Sigmoid colon (tissue), 7 donors: ENCODE data around the gene MRPS14. TPM values are rescaled to one million over a fixed set of nuclear protein-coding genes. Genes with fewer than 3 reads are reported as not detected.

ENCODE experiments used
- DNase-seq: peaks from one replicate; pipeline ENCODE4 v3.0.0-alpha.2; 2019
- H3K27ac ChIP-seq, 4 donors: fragments of 200-600 bp; sonication (generic); one replicate each; pipeline ENCODE4 v1.5.1; 2016 to 2019; ENCODE audit warnings: mild to moderate bottlenecking in 1 of 4
- H3K27me3 ChIP-seq, 3 donors: fragments of 200-600 bp; sonication (generic); one replicate each; pipeline ENCODE4 v1.5.1; 2019; ENCODE audit warnings: mild to moderate bottlenecking in 1 of 3
- H3K36me3 ChIP-seq, 4 donors: fragments of 200-600 bp; sonication (generic); one replicate each; pipeline ENCODE4 v1.5.1; 2016 to 2019
- H3K4me1 ChIP-seq, 4 donors: fragments of 200-600 bp; sonication (generic); one replicate each; pipeline ENCODE4 v1.5.1; 2017 to 2019
- H3K4me3 ChIP-seq, 4 donors: fragments of 200-600 bp; sonication (generic); one replicate each; pipeline ENCODE4 v1.5.1; 2017 to 2019; ENCODE audit warnings: mild to moderate bottlenecking in 2 of 4, moderate library complexity in 1 of 4
- H3K9me3 ChIP-seq, 4 donors: fragments of 200-600 bp in 3 of 4; sonication (generic) in 3 of 4; one replicate each; pipeline versions ENCODE4 v1.5.1 to v1.6.1; 2013 to 2019
- CTCF ChIP-seq, 4 experiments: fragments of 450-650 bp in 3 of 4; fragments of 200-600 bp in 1 of 4; IDR thresholded peaks; one replicate each; pipeline ENCODE4 v1.5.1; 2016 to 2019; ENCODE audit warnings: antibody characterized with exemption in 4 of 4, mild to moderate bottlenecking in 3 of 4, moderate library complexity in 2 of 4
- EP300 ChIP-seq, 4 donors: sonication (generic); formaldehyde crosslinking; IDR thresholded peaks; one replicate each; pipeline ENCODE4 v1.6.1; 2017; ENCODE audit warnings: antibody characterized with exemption in 4 of 4
- POLR2A ChIP-seq, 2 donors: fragments of 450-650 bp; IDR thresholded peaks; one replicate each; pipeline ENCODE4 v1.6.1; 2016; ENCODE audit warnings: antibody characterized with exemption in 2 of 2, mild to moderate bottlenecking in 2 of 2, moderate library complexity in 2 of 2
- POLR2AphosphoS5 ChIP-seq, 4 donors: sonication (generic); formaldehyde crosslinking; IDR thresholded peaks; one replicate each; pipeline ENCODE4 v1.6.1; 2017; ENCODE audit warnings: antibody characterized with exemption in 4 of 4
- WGBS, 2 donors: extraction: QIAGEN DNeasy Blood & Tissue Kit; methylation state at CpG; one replicate each; pipeline ENCODE4 v1.1.7; 2013; 5-methylcytosine and 5-hydroxymethylcytosine counted together
- intact Hi-C: fragments of 100-400 bp; cut with DNase I; formaldehyde crosslinking; loops from one replicate; pipeline ENCODE4 v1.15.1; 2023
- polyA plus RNA-seq, 3 donors: library from polyadenylated mRNA; stranded (reverse); fragments of 200-250 nt; gene quantifications; one replicate each; pipeline ENCODE4 v1.2.3, GENCODE V29; 2013
- total RNA-seq, 4 donors: library from RNA; depleted of rRNA; stranded (reverse); fragments of >200 nt; gene quantifications; one replicate each; pipeline ENCODE4 v1.1.0, GENCODE V29; 2016
- donor health status: healthy with polysubstance abuse.
- donor health status: Bipolar disorder and iron deficiency.
- donor health status: healthy.

Gene MRPS14
- total and polyA plus RNA-seq, 7 donors = 17.5 to 36.0 (median 27.8) TPM

GRCh38 chr1:175067362-175068106, 44.3 kb upstream of the MRPS14 start, which contains the start of gene TNN:
TSS of gene TNN (plus strand) at chr1:175067833. CDS start at chr1:175077419, 9,586 bp downstream.
- no peak within 1 kb of the TSS for H3K27ac ChIP-seq
- H3K4me3 ChIP-seq = no peak within 1 kb of the TSS
- H3K36me3 ChIP-seq = no peaks in the 10 kb centered on the region
- WGBS, 2 donors = 62 to 66% methylated on average over 9 of the region's 9 CpGs
- H3K9me3 ChIP-seq = no peaks in the 10 kb centered on the region
- peaks cover 0 to 11% (median 11%) of the 10 kb centered on the region in 4 donors for H3K4me1 ChIP-seq
- H3K27me3 ChIP-seq = no peaks in the 10 kb centered on the region
- intact Hi-C loops = no loop called here
- DNase-seq = no peak
- no peak for TF ChIP-seq EP300 (IDR thresholded peaks at IDR 0.05)
- TF ChIP-seq POLR2A (IDR thresholded peaks at IDR 0.05) = no peak
- TF ChIP-seq CTCF (IDR thresholded peaks at IDR 0.05) = no peak
- TF ChIP-seq POLR2AphosphoS5 (IDR thresholded peaks at IDR 0.05) = no peak

GRCh38 chr1:175062858-175063257, 39.6 kb upstream of the MRPS14 start:
- 52 to 74% methylated on average over 2 of the region's 2 CpGs for WGBS, 2 donors
- TF ChIP-seq CTCF (IDR thresholded peaks at IDR 0.05) = no peak
- TF ChIP-seq EP300 (IDR thresholded peaks at IDR 0.05) = no peak
- TF ChIP-seq POLR2A (IDR thresholded peaks at IDR 0.05) = no peak
- no peak for TF ChIP-seq POLR2AphosphoS5 (IDR thresholded peaks at IDR 0.05)
- Histone ChIP-seq H3K9me3 (no peaks in the 10 kb centered on the region), H3K36me3 (no peaks in the 10 kb centered on the region), H3K27ac (no peak overlapping the region), H3K4me1 (no peaks in the 10 kb centered on the region), H3K27me3 (no peaks in the 10 kb centered on the region), H3K4me3 (no peak overlapping the region)
- intact Hi-C loops = no loop called here
- no peak for DNase-seq

GRCh38 chr1:175062339-175062738, 39.1 kb upstream of the MRPS14 start:
- 39 to 49% methylated on average over 1 of the region's 1 CpG for WGBS, 2 donors
- intact Hi-C loops = no loop called here
- H3K27me3 ChIP-seq = no peaks in the 10 kb centered on the region
- no peak overlapping the region for H3K4me3 ChIP-seq
- TF ChIP-seq CTCF (IDR thresholded peaks at IDR 0.05) (no peak), POLR2AphosphoS5 (IDR thresholded peaks at IDR 0.05) (no peak), EP300 (IDR thresholded peaks at IDR 0.05) (no peak), POLR2A (IDR thresholded peaks at IDR 0.05) (no peak)
- H3K4me1 ChIP-seq = no peaks in the 10 kb centered on the region
- H3K36me3 ChIP-seq = no peaks in the 10 kb centered on the region
- no peak overlapping the region for H3K27ac ChIP-seq
- no peak for DNase-seq
- H3K9me3 ChIP-seq = no peaks in the 10 kb centered on the region

GRCh38 chr1:175054736-175055135, 31.5 kb upstream of the MRPS14 start:
- Histone ChIP-seq H3K36me3 (no peaks in the 10 kb centered on the region), H3K27ac (no peak overlapping the region), H3K4me3 (no peak overlapping the region), H3K9me3 (no peaks in the 10 kb centered on the region), H3K4me1 (no peaks in the 10 kb centered on the region), H3K27me3 (no peaks in the 10 kb centered on the region)
- intact Hi-C loops = no loop called here
- TF ChIP-seq CTCF (IDR thresholded peaks at IDR 0.05) (no peak), POLR2AphosphoS5 (IDR thresholded peaks at IDR 0.05) (no peak), EP300 (IDR thresholded peaks at IDR 0.05) (no peak), POLR2A (IDR thresholded peaks at IDR 0.05) (no peak)
- 81 to 86% methylated on average over 3 of the region's 3 CpGs for WGBS, 2 donors
- no peak for DNase-seq
